ENCODE measurements around the gene CACNA1G. TPM values are rescaled to one million over a fixed set of nuclear protein-coding genes. Genes with fewer than 3 reads are reported as not detected.
A peak's percentile ranks its signal among the peaks of the same experiment; 100 is the strongest.

Gene CACNA1G
- total and polyA plus RNA-seq, 2 experiments from 2014 or later: 3.5 to 4.8 TPM

- Histone ChIP-seq H2AFZ (no peak overlapping the region), H3K4me3 (no peak overlapping the region), H3K9me2 (replicated peaks; ENCODE audit: insufficient read depth) (no peaks in the 10 kb centered on the region), H3K36me3 (replicated peaks; ENCODE audit: insufficient read depth, low read depth) (no peaks in the 10 kb centered on the region), H4K20me1 (ENCODE audit: insufficient read depth, poor library complexity, severe bottlenecking) (no peaks in the 10 kb centered on the region), H3K4me1 (ENCODE audit: insufficient read depth) (peaks cover 22% of the 10 kb centered on the region), H3K4me2 (peak overlapping the region; percentile 18), H3K9me3 (ENCODE audit: low read depth) (no peaks in the 10 kb centered on the region), H3K79me2 (no peaks in the 10 kb centered on the region), H3K27me3 (no peaks in the 10 kb centered on the region), H3K27ac (peak overlapping the region; percentile 81)
- no peak for DNase-seq (ENCODE audit: low spot score)
- WGBS (ENCODE audit: low lambda C conversion rate, missing lambda C conversion rate): 73% methylated on average over 5 of the region's 5 CpGs
- no peak for TF ChIP-seq EZH2 (IDR thresholded peaks at IDR 0.05; ENCODE audit: borderline replicate concordance)
- no peak for TF ChIP-seq EZH2phosphoT487 (IDR thresholded peaks at IDR 0.05; ENCODE audit: low read depth, severe bottlenecking, unreplicated experiment)
- TF ChIP-seq CTCF (IDR thresholded peaks at IDR 0.05; ENCODE audit: poor library complexity): no peak
Measured at GRCh38 chr17:50661348-50661747, 100.8 kb downstream of the CACNA1G start.

GRCh38 chr17:50661795-50662391 lies 101.4 kb downstream of the CACNA1G start:
- no peaks in the 10 kb centered on the region for H3K79me2 ChIP-seq
- H3K36me3 ChIP-seq (replicated peaks; ENCODE audit: insufficient read depth, low read depth): no peaks in the 10 kb centered on the region
- H3K27ac ChIP-seq: peak overlapping the region; percentile 81
- H3K9me2 ChIP-seq (replicated peaks; ENCODE audit: insufficient read depth): no peaks in the 10 kb centered on the region
- H2AFZ ChIP-seq: no peak overlapping the region
- no peaks in the 10 kb centered on the region for H3K9me3 ChIP-seq (ENCODE audit: low read depth)
- WGBS (ENCODE audit: low lambda C conversion rate, missing lambda C conversion rate): 62% methylated on average over 9 of the region's 9 CpGs
- no peaks in the 10 kb centered on the region for H3K27me3 ChIP-seq
- TF ChIP-seq EZH2phosphoT487 (IDR thresholded peaks at IDR 0.05; ENCODE audit: low read depth, severe bottlenecking, unreplicated experiment) (no peak), CTCF (IDR thresholded peaks at IDR 0.05; ENCODE audit: poor library complexity) (no peak), EZH2 (IDR thresholded peaks at IDR 0.05; ENCODE audit: borderline replicate concordance) (no peak)
- no peaks in the 10 kb centered on the region for H4K20me1 ChIP-seq (ENCODE audit: insufficient read depth, poor library complexity, severe bottlenecking)
- H3K4me1 ChIP-seq (ENCODE audit: insufficient read depth): peaks cover 22% of the 10 kb centered on the region
- H3K4me2 ChIP-seq: peak overlapping the region; percentile 18
- DNase-seq (ENCODE audit: low spot score): peak; percentile 80
- no peak overlapping the region for H3K4me3 ChIP-seq

GRCh38 chr17:50662632-50663225 lies 102.2 kb downstream of the CACNA1G start:
- Histone ChIP-seq H3K27me3 (no peaks in the 10 kb centered on the region), H3K4me1 (ENCODE audit: insufficient read depth) (peaks cover 22% of the 10 kb centered on the region), H3K27ac (no peak overlapping the region), H3K9me3 (ENCODE audit: low read depth) (no peaks in the 10 kb centered on the region), H3K79me2 (no peaks in the 10 kb centered on the region), H2AFZ (no peak overlapping the region), H3K36me3 (replicated peaks; ENCODE audit: insufficient read depth, low read depth) (no peaks in the 10 kb centered on the region), H3K4me3 (no peak overlapping the region), H4K20me1 (ENCODE audit: insufficient read depth, poor library complexity, severe bottlenecking) (no peaks in the 10 kb centered on the region), H3K9me2 (replicated peaks; ENCODE audit: insufficient read depth) (no peaks in the 10 kb centered on the region), H3K4me2 (no peak overlapping the region)
- DNase-seq (ENCODE audit: low spot score): no peak
- WGBS (ENCODE audit: low lambda C conversion rate, missing lambda C conversion rate): 93% methylated on average over 9 of the region's 9 CpGs
- TF ChIP-seq EZH2phosphoT487 (IDR thresholded peaks at IDR 0.05; ENCODE audit: low read depth, severe bottlenecking, unreplicated experiment) (no peak), EZH2 (IDR thresholded peaks at IDR 0.05; ENCODE audit: borderline replicate concordance) (no peak), CTCF (IDR thresholded peaks at IDR 0.05; ENCODE audit: poor library complexity) (no peak)

All from hepatocyte (in vitro differentiated cells).